ENCODE measurements around the gene ST3GAL4.

DNA sequence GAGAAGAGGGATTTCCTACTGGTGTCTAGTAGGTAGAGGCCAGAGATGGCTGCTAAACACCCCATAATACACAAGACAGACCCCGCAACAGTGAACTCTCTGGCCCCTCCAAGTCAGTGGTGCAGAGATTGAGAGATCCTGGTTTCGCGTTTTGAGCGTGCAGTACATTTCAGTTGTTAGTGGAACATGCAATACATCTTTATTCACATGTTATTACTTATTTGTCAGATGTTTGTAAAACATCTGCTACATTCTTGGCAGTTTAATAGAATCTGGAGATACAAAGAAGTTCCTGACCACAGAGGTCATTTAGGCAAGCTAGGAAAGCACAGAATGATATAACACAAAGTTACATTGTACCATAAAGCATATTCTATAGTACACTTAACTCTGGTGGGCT, 41.5 kb downstream of the ST3GAL4 start:
- TF ChIP-seq POLR2A (IDR thresholded peaks at IDR 0.05) (no peak), POLR2AphosphoS5 (IDR thresholded peaks at IDR 0.05) (no peak), EP300 (IDR thresholded peaks at IDR 0.05) (no peak)
- TF ChIP-seq, protein P1, sequence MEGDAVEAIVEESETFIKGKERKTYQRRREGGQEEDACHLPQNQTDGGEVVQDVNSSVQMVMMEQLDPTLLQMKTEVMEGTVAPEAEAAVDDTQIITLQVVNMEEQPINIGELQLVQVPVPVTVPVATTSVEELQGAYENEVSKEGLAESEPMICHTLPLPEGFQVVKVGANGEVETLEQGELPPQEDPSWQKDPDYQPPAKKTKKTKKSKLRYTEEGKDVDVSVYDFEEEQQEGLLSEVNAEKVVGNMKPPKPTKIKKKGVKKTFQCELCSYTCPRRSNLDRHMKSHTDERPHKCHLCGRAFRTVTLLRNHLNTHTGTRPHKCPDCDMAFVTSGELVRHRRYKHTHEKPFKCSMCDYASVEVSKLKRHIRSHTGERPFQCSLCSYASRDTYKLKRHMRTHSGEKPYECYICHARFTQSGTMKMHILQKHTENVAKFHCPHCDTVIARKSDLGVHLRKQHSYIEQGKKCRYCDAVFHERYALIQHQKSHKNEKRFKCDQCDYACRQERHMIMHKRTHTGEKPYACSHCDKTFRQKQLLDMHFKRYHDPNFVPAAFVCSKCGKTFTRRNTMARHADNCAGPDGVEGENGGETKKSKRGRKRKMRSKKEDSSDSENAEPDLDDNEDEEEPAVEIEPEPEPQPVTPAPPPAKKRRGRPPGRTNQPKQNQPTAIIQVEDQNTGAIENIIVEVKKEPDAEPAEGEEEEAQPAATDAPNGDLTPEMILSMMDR (IDR thresholded peaks at IDR 0.05), result no peak

Data from sigmoid colon (tissue), 4 donors.